IPS-11a (cell line): ENCODE results near the gene INPP5A.
"Not testable (repeated sequence)": the region's sequence is repeated elsewhere in the genome, so short reads cannot be mapped to it uniquely, and the experiment has no call there.

Source experiments
- H3K4me3 ChIP-seq: one replicate; pipeline ENCODE4 v1.5.1; 2013; ENCODE audit warnings: low read depth, low read length, control low read depth

The INPP5A gene

DNA sequence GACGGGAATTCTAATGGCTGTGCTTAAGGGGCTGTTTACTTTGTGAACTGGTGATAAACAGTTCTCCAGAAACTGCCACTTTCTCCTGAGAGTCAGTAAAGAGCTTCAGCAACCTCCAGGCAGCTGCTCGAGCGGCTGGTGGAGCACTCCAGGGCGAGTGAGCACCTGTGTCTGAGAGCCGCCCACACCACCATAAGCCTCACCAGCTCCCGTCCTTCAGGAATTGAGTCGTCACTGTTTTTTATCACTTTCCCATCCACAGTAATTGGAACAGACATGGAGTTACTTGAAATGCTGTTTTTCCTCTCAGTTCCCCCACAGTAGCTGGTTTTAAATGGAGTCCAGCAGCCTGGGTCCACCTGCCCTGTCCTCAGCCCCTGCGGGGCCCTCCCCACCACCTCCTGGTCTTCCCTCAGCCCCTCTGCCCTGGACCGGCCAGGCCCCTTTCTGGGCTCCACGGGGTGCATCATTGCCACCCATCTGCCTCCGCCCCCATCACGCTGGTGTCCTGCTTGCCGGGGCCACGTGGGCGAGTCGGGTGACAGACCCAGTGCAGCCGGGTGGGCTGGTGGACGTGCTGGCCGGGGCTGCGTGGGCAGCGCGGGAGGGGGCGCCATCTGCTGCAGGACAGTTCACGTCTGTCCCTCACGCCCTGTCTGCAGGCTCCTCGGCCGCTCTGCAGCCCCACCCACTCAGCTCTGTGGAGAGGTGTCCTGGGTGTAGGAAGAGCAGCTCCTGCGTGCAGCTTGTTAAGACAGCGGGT lies 192.4 kb downstream of the INPP5A start:
- H3K4me3 ChIP-seq = no peak overlapping the region

DNA sequence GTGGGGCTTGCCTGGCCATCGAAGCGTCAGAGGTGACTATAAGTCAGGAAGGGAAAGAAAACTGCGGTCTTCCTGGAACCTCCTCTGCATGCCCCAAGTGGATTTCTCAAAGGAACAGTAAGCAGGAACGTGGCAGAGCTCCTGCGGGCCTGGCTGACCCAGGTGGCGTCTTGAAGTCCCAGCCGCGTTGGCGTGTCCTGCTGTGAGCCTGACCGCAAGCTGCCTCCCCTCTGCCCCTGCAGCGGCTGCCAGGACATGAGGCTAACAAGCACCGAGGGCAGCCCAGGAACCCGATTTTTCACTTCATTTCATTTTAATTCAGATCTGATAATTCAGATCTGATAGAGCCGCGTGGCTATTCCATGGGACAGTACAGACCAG lies 193.0 kb downstream of the INPP5A start:
- H3K4me3 ChIP-seq = no peak overlapping the region

DNA sequence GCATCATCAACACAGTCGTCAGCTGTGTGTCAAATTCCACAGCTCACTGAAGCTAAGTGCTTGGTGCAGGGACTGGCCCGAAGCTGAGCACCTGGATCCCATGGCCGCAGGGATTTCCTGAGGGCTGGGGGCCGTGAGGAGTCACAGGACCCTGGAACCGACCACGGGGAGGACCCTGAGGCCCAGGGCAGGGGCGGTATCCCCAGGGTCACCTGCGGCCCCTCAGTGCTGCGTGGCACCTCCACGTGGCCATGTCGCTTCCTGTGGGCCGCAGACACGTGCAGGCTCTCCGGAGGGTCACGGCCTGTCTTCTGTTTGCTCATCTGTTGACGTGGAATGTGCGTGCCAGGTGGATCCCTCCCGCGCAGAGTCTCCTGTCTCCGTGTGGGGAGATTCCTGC lies 194.9 kb downstream of the INPP5A start:
- no peak overlapping the region for H3K4me3 ChIP-seq

DNA sequence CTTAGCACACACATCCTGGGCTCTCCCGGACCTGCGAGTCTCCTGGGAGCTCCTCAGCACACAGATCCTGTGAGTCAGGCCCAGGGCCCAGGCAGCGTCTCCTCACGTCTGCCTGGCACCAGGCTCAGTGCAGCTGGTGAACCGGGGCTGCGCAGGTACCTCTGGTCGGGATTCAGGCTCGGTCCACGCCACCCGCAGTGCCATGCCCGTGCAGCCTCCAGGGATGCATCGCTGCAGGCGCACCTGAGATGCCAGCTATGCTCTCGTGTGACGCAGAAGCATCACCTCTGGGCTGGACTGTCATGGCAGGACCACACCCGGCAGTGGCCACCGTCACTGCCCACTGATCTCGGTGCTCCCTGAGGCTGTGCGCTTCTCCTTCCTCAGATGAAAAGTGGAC lies 196.3 kb downstream of the INPP5A start:
- no peak overlapping the region for H3K4me3 ChIP-seq

DNA sequence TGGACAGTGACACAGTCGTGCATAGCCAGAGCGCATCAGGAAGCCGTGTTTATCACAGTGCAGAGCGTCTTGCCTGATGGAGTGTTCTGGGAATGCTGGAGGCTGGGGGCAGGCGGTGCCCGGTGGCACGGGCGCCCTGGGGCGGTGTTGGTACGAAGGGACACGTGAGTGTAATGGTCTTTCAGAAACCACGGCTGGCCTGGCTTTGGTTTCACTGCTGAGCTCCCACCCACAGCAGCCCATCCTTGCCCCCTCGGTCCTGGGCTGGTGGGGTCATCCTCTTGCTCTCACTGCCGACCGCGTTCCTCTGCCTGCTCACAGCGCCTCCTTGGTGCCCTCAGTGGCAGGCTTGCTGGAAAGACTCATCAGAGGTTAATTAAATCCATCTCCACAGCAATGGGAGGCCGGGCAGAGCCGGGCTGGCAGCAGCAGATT lies 197.8 kb downstream of the INPP5A start:
- H3K4me3 ChIP-seq = no peak overlapping the region

DNA sequence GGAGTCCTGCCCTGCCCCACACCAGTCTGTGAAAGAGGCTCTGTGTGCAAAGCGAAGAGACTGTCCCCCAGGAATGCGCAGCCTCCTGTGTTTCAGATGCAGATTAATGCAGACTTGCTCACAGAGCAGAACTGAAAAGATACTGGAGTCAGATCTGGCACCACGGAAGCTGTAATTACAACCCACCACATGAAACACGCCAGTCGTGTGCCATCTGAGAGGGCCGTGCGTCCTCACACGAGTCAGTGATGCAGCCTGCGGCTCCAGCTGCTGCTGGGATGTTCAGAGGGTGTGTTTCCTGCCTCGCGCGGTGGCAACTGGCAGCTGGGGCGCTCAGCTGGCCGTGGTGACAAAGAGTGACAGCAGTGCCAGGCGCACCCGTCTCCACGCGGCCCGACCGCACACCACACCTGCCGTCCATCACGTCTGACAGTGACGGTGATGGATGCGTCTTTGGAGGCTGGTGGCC lies 198.4 kb downstream of the INPP5A start:
- no peak overlapping the region for H3K4me3 ChIP-seq

DNA sequence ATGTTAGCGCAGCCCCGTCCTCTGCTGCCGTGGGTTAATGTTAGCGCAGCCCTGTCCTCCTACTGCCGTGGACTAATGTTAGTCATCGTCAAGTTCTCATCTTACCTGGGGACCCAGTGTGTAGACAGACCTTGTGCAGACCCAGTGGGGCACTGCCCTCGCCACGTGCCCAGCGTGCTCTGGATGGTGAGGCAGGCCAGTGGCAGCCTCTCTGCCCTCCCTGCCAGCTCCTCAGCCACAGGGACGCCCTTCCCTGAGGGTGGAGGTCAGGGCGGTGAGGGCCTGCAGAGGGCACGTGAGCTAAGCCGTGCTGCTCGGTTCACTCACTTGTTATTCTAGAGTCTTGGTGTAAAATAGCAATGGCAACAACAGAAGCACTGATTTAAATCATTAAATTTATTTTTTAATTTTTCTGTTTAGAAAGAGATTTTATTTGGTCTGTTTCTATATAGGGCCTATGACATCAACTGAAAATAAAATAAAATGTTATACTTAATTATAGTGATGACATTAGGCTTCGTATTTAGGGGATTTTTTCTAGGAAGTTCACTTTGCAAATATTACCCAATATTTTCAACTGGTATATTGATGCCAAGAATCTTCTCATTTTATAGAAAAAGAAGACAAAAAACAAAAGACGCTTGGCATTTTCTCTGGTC lies 199.9 kb downstream of the INPP5A start:
- no peak overlapping the region for H3K4me3 ChIP-seq

DNA sequence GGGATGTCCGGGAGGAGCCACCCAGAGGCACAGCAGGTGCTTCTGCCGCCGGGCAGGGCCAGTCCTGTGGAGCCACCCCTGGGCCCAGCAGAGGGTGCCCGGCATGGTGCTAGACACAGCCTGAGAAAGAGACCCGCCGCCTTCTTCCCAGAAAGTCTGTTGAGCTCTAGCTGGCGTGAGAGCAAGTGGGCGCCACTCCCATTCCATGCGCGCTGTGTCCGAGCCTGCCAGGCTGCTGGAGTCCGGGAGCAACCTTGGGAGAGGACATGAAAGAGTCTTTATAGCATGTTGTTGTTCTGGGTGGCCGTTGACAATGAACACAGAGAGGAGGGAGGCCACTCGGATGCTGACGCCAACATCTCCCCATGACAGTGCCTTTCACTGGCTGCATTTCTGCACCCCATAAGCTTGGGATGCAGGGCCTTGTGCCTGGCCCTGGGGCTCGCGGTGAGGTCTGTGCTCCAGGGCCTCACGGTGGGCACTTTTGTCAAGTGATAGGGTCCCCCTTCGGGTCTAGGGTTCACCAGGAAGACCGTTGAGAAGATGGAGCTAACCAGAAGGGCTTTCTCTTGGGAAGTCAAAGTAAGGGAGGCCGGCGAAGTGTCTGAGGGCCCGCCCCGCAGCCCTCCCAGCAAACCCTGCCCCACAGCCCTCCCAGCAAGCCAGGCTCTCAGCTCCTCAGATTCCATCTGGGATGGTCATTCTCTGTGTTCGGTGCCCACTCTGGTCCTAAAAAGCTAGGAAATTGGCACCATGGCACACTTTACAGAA lies 201.1 kb downstream of the INPP5A start:
- no peak overlapping the region for H3K4me3 ChIP-seq

DNA sequence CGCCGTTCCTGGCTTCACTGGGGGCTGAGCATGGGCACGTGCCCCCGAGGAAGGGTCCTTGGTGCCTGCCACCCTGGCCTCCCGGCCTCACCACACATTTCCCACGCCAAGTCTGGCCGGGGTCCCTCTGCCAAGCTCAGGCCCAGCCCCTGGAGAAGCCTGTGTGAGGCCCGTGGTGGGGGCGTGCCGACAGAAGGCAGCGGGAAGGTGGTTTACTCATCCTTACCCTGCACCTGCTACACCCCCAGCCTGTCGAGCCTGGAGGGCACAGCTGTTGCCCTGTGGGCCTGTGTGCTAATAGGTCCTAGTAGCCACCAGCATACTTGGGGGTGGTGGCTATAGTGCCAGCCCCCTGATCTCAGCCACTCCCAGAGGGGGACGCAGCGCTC lies 201.6 kb downstream of the INPP5A start:
- no peak overlapping the region for H3K4me3 ChIP-seq

DNA sequence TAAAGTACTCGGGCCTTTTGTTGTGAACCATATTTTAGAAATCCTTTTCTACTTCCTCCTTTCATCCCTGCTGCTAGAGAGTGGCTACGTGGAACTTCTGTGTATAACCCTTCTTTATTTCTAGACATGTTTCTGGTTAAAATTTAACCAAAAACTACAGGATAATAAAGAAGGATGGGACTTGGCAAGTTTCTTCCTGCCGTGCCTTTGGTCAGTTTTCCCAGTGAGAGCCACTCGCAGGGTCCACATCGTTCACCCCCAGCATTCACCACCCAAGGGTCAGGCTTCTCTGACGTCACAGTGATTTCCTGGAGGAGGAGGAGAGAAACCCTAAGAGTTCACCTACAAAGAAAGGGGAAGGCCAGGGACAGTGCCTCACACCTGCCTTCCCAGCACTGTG lies 203.0 kb downstream of the INPP5A start:
- no peak overlapping the region for H3K4me3 ChIP-seq

DNA sequence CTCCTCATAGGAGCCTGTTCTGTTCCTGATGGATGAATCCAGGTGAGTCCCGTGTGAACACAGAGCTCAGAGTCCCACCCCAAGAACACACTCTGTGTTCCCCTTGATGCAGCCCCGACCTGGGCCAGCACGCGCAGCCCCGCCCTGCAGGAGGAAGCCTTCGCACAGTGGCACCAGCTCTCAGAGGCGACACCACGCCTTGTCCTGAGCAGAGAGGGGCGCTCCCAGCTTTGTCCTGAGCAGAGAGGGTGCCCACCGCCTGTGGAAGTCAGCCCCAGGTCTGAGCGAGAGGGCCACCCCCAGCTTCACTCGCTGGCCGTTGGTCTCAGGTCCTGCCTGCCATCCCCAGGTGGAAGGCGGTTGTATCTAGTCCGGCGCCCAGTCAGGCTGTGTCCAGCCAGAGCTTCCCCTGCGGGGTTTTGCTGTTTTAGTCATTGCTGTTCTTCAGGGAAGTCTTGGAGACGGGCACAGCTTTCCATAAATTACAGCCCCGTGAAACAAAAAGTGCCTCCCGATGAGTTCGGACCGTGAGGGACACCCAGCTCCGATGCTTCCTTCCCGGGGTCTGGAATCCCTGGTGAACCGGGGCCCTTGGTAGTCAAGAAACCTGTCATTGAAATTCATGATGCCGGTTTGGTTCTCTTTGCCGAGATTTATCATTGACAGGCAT lies 204.7 kb downstream of the INPP5A start:
- no peak overlapping the region for H3K4me3 ChIP-seq

DNA sequence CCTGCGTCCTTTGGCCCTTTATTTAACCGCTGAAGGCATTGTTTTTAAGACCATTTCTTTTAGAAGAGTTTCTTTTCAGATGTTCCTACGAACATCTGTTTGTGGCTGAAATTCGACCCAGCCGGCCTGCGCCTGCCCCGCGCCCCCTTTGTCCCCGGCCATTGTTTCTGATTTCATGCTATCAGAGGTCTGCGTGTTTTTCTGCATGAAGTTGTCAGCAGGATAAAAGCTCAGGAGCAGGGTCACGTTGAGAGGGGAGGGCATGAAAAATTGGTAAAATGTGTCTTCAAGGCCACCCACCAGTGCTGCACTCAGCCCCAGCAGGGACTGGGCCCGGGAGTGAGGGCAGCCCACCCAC lies 205.2 kb downstream of the INPP5A start:
- H3K4me3 ChIP-seq = no peak overlapping the region

DNA sequence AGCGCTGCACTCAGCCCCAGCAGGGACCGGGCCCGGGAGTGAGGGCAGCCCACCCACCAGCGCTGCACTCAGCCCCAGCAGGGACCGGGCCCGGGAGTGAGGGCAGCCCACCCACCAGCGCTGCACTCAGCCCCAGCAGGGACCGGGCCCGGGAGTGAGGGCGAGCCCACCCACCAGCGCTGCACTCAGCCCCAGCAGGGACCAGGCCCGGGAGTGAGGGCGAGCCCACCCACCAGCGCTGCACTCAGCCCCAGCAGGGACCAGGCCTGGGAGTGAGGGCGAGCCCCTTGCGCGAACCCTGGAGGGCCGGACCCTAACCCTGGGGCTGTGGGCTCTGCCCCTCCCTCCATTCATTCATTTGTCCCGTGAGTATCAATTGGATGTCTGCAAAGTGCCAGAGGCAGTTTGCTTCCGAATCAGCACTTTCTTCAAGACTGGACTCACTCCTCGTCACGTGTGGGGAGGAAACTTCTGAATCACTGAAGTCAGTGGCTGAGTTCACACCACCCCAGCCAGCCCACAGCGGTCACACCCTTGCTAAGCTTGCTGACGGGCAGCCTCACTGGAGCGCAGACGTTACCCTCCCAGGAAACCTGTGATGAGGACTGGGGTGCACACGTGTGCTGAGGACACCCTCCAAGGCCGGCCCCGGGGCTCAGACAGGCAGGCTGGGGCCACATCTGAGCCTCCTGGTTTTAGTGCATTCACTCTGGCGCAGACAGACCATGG lies 205.8 kb downstream of the INPP5A start:
- H3K4me3 ChIP-seq = not testable (repeated sequence)

DNA sequence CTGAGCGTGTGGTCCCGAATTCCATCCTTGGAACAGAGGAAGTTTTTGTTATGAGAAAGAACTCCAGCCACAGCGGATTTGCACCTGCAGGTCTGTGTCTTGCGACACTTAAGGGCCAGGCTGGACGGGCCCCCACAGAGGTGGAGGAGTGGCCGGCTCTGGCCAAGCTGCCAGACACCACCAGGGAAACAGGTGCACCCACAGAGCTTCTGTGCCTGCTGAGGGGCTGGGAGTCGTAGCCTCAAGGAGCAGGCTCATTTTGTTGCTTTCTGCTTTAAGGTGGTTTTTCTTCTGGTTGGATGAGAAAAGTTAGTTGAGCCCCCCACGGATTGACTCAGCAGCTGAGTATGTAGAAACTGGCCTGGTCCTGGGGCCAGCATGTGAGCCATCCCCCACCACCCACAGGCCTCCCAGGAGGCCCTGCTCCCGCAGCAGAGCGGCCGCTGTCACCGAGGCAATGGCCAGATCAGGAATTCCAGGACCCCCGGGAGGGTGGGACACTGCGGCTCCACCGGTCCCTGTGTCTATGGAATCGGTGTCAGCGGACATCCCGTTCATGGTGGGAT lies 206.4 kb downstream of the INPP5A start:
- no peak overlapping the region for H3K4me3 ChIP-seq

DNA sequence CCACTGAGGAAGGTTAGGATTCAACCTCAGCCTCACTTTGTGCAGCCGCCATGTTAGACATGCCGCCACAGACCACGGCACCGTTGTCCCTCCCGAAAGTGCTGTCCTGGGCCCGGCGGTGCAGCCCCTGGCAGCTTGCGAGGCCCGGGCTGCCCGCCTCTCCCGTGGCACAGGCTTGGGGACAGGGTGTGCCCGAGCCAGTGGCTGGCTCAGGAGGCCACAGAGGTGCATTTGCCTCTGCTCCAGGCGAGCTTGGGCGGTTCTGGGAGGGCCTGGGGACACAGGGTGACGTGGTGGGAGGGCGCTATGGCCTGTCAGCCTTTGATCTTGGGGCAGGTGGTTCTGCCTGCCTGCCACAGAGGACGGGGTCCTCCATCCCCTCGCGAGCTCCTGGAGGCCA lies 207.3 kb downstream of the INPP5A start:
- H3K4me3 ChIP-seq = no peak overlapping the region

DNA sequence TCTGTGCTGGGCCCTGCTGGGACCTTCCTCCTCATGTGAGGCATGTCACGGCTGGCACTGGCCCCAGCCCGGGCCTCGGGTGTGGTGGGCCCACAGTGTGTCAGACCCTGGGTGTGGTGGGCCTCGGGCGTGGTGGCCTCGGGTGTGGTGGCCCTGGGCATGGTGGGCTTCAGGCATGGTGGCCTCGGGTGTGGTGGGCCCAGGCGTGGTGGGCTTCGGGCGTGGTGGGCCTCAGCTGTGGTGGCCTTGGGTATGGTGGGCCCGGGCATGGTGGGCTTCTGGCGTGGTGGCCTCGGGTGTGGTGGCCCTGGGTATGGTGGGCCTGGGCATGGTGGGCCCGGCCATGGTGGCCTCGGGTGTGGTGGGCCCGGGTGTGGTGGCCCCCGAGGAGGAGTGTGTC lies 207.9 kb downstream of the INPP5A start:
- no peak overlapping the region for H3K4me3 ChIP-seq

DNA sequence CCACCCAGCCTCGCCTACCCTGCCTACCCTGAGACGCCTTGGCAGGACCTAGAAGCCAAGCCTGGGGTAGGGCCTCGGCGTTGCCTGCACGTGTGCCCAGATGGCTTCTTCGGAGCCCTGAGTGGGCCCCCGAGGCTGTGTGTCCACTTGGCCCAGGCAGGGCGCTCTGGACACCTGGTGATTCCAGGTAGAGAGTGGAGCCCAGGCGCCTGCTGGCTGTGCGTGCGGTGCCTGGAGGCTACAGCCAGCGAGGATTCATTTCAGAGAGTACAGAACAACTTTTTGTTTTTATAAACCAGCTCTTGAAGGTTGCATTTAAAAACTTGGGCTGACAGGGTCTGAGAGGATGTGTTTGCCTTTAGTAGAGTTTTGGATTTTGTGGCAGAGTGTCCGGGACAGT lies 208.4 kb downstream of the INPP5A start:
- no peak overlapping the region for H3K4me3 ChIP-seq

DNA sequence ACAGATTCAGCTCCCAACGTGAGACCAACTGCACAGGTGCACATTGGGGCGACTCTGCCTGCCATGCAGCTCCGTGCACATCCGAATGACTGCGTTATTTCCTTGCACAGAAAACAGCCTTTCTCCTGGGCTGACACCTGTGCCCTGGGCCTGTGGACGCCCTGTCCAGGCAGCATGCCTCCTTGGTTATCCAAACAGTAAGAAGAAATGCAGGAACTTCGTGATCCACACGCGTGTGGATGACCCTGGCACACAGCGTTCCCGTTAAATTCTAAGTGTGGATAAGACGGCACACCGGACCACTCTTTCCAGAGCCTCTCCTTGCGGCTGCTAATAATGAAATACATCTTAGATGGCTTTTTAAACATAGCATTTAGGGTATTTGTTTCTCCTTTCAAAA lies 208.8 kb downstream of the INPP5A start:
- H3K4me3 ChIP-seq = no peak overlapping the region

DNA sequence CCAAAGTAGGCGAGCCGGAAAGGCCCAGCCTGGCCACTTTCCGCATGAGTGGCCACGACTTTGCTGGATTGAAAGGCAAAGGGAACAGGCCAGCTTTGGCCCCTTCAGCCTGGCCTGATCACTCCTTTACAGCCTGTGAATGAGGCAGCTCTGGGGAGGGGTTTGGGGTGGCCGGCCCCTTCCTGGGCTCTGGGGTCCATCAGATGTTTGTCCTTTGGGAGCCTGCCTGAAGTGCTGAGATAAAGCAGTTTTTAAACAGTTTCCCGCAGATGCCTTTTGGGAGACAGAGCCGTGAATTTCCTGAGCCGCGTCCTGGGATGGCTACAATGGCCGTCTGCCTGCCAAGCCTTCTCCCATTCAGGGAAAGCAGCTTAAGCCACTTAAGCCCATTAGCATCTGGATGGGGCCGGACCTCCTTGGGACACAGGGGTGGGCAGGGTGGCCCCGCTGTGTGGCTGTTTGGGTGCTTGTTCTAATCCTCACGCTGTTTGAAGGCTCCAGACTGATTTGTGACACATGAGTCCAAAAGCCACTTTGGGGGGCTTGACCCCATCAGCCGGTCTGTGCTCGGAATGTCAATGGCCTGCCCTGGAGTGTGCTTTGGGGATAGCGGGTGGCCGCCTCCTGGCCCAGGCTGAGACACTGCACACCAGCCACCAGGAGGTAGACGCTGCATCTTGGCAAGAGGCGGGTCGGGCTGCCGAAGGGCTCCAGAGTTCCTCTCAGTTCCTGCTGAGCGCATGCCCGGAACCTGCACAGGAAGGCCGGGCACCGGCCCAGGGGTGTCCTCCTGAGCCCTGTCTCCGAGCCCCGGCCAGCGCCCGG lies 209.4 kb downstream of the INPP5A start:
- no peak overlapping the region for H3K4me3 ChIP-seq

DNA sequence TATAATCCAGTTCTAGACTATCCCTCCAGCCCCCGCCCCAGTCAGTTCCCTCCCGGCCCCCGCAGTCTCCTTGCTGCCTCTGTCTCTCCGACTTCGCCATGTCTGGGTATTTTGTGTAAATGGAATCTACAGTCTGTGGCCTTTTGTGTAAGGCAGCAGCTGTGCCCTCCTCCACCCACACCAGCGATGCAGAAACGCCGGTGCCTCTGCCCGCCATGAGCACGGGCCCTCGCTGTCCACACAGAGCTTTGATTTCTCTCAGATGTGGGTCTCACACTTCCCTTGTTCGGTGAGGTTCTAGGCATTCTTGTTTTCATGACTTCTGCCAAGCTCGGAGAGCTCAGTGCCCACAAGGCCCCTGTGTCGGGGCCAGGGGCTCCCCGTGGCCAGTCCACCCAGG lies 210.5 kb downstream of the INPP5A start:
- H3K4me3 ChIP-seq = no peak overlapping the region
